Stimulated activated CD4-positive, alpha-beta T cell treated with anti-CD3 and anti-CD28 coated beads, Interleukin-1b, Interleukin-23, amount 100 ng/mL, for 1 hour (primary cell): ENCODE data around the gene ATP8B4.

Source experiments
- DNase-seq, 2 donors: peaks; one replicate each; pipeline ENCODE4 v3.0.0-alpha.2; 2020; ENCODE audit warnings: low read depth in 2 of 2

ATP8B4 gene

DNA sequence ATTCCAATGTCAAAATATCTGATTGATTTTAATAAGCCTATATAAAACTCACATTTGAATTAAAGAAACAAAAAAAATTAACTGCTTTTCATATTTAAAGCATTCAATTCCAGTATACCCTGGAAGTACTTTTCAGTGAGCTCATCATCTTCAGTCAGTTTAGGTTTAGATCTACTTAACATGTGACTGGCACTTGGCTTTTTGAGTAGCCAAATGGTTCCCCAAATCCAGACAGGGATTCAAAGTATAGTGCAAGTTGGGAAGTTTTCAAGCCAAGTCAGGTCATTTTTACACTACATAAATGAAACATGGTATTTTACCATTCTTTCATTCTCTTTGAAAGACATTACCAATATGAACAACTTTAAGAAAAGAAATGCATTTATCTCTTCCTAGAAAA, 57.5 kb downstream of the ATP8B4 start:
- no peak for DNase-seq

DNA sequence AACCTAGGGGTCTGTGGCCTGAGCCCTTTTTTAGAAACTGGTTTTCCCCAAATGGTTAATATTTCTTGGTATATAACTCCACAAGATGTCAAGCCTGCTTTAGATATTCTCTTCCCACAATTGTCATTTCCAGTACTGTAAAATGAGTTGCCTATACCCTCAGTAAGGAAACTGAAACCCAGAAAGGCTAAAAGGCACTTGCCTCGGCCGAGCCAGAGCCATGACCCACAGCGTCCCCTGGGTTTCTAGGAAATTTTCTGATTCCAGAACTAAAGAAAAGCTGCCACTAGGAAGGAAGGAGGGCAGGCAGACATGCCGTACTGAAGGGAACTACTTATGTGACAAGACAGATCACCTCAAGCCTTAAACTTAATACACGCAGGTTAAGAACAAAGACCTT, 59.1 kb downstream of the ATP8B4 start:
- no peak for DNase-seq

DNA sequence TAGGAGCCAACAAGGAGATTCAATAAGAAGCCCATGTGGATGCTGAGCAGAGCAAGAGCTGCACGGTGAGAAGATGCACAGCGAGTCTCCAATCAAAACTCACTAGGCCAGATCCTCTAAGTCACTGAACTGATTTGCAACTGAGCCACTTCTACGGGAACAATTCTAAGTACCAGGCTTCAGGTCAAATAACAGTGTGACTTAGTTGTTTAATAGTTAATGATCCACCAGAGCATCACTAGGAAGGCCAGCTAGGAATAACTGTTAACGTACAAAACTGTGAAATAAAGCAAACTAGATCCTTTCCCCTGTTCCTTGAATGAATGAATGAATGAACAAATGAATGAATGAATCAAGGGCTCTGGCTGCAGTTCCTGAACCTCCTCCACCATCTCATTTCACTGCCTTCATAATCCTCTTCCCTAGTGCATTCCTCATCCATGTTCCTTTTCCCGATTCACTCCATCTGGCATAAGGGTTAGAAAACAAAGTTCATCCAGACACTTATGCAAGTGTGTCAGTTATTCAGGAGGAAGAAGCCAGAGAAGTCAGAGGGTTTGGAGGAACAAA, 59.7 kb downstream of the ATP8B4 start:
- no peak for DNase-seq

DNA sequence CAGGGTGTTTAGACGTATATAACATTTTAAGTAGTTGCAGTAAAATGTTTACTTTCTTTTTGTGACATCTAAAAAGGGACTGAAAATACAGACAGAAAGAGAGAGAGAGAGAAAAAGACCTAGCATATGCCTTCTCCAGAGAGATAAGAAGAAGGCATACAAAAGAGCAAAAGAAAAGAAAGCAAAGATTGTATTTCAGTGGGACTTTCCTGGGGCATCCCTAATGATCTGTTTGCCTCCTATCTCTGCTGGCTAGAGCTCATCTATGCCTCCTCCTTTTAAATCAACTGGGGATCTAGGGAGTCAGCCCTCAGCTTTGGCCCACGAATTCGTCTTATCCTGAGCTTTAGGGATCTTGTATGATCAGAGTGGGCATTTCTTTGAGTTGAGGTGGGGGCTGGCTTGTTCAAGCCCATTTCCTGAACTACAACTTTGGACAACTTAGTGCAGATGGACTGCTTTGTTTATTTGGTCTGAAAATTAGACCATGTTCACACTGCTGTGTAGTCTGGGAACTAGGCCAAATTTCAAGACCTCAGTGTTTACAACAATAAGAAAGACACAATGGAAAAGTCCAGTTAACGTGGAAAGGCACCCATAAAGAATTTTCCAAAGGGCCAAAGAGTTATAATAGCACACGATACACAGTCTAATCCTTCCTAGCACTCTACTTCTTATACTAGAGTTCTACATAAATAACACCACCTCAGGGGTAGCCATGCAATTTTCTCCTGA, 61.0 kb downstream of the ATP8B4 start:
- DNase-seq: no peak

DNA sequence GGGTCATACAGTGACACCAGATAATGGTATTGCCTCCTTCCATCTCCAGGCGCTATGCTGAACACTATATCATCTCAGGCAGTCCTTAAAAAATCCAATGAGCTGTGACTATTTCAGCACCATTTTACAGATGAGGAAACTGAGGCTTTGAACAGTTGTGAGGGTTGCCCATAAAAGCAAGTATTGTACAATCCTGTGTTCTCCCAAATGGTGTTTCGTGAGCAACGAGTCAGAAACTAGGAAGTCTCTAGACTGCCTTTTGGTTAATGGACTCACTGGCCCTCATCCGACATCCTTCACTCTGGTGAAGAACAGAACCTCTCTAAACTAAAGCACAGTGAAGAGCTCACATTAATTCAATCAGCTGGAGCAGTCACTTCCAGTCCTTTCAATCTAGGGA, 61.8 kb downstream of the ATP8B4 start:
- no peak for DNase-seq

DNA sequence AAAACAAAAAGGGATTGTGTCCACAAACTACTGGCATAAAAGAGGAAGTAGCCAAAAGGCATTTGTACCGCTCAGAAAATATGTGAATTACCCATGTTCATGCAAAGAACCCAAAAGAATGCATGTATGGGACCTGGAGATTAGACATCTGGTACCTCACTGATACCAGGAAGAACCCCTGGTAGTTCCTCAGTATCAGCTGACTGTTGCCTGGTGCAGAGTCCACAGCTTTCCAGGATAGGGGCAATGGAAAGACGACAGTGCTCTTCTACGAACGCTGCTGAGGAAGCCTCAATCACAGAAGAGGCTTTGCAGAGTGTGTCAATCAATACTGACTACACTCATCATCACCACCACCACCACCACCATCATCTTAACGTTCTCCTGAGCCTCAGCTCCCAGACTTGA, 63.3 kb downstream of the ATP8B4 start:
- no peak for DNase-seq

DNA sequence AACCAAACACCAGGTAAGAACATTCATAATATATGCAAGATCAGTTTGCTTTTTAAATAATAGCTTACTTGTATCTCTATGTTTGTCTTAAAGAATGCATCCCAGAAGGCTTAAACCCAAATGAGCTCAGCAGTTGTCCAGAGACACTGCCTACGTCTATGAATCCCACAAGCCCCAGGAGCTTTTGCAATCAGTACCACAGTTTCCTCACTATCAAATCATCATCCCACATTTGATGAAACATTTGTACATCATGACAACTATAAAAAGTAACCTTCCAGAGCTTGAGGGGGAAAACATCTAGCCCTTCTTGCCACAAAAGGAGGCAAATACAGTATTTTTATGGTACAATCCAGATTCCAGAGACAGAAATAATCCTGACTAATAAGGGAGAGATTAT, 63.7 kb downstream of the ATP8B4 start:
- no peak for DNase-seq

DNA sequence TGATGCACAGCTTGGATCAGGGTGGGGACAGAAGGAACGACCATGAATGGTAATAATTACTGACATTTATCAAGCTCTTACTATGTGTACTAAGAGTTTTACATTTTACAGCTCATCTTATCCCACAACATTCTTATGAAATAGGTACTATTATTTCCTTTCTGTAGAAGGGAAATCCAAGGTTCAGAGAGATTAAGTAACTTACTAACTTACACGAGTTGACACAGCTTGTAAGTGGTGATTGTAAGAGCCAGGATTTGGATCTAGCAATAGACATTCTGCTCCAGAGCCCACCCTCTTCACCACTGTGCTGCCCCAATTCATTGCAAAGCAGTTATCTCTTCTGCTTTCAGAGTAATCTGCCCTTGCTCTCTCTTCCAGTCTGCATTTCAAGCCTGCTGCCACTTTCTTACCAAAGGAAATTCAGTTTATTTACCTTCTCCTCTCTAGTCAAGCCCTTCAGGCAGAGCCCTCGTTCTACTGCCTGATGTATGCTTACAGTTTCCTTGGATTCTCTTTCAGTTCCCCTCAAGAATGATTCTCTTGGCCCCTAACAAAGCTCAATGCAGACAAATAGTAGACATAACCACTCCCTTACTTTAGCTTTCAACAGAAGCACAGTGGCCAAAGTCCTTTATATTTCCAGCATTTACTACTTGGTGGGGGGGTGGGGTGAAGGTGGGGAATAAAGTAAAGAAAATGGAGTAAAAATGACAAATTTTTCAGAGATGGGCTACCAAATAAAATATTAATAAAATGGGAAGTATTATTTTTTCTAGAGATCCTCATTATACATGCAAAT, 65.8 kb downstream of the ATP8B4 start:
- DNase-seq: no peak

DNA sequence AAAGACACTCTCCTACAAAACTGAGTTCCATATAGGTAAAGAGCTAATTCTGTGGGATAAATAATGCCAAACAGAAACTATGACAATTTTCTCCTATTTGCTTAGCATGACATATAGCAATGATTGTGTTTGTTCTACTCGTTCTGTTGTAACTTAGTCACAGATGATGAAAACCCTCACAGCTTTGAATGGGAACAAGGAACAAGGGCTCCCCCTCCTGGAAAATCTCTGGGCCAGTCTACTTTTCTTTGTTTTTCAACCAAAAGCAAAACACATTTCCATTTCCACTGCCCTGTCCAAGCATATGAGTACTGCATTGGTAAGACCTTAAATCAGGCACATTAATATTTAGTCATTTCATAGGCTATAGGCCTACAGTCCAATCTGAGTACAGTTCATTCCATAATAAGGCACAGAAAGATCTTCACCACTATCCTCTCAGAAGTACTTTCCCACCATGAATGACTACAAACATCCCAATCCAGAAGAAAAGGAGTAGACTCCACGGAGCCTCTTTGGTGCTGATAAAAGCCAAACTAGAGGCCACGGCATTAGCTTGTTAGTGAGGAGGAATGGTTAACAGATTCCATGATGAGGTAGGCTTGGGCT, 67.1 kb downstream of the ATP8B4 start:
- DNase-seq: no peak

DNA sequence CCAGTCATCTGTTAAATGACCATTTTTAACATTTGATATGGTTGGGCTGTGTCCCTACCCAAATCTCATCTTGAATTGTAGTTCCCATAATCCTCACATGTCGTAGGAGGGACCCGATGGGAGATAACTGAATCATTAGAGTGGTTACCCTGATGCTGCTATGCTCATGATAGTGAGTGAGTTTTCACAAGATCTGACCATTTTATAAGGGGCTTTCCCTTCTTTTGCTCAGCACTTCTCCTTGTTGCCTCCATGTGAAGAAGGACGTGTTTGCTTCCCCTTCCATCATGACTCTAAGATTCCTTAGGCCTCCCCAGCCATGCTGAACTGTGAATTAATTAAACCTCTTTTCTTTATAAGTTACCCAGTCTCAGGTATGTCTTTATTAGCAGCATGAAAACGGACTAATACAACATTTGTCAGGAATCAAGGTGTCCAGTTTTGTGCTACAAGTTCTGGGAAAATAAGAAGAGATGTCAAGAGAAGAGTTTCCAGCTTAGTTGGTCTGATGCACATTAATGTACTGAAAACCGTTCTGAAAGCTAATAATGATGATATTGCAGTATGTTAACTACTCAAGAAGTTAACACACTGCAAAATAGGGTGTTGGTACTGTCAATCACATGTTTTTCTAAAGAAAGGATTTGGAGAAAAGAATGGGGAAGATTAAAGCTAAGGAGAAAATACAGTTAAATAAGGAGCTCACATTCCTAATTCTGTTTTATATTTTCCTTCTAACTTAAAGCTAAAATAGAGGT, 67.9 kb downstream of the ATP8B4 start:
- no peak for DNase-seq

DNA sequence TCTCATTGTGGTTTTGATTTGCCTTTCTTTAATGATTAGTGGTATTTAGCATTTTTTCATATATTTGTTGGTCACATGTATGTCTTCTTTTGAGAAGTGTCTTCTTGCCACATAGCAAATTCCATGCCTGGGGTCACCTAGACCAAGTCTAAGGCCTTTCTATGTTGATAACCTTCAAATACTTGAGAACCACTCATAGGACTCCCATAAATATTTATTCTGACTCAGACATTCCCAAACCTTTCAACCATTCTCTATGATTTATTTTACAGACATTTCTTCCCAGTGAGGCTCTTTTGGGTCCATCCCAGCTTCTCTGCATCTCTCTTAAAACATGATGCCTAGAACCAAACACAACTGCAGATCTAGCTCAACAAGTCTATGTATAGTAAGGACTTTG, 69.2 kb downstream of the ATP8B4 start:
- DNase-seq: no peak

DNA sequence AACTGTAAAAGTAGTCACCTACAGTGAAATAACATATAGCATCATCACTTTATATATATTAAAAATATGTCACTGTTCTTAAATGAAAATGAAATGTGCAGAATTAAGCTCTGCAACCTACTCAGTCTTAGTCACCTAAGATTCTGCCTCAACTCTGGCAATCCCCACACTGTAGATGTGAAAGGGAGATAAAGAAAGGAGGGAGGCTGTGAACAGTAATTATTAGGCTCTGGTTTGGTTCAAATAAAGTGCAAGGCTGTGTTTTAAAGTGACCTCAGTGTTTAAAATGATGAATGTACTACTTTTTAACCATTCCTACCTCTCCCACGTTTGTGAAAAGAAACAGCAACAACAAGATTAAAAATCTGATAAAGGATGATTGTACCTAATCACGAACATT, 72.2 kb downstream of the ATP8B4 start:
- DNase-seq: no peak

DNA sequence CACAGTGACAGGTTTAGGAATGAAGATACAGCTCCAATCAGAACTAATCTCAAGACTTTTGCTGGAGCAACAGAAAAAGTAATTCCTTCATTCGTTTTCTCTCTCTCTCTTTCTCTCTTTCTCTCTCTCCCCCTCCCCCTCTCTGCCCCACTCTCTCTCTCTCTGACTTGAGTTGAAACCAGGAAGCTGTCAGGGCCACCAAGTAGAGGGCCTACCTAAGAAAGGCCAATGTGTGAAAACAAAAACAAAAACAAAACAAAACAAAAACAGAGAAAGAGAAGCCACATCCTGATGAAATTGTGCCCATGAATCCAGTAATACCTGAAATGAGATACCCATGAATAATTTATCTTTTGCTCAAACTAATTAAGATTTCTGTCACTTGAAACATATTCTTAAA, 72.9 kb downstream of the ATP8B4 start:
- no peak for DNase-seq

DNA sequence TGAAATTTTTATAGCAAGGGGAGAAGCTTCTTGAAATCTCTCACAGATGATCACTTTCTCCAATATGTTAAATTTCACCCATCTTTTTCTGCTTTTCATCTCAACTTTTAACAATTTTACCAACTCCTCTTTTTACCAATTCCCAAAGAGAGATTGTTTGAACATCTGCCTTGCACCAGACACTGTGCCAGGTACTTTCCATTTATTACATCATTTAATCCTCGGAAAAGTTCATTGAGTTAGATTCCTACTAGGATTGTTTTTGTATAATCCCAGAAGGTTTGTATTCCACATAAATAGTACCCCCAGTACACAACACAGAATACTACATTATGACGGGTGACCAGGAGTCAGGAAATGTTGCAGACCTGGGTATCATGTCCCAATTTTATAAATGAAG, 74.1 kb downstream of the ATP8B4 start:
- no peak for DNase-seq

DNA sequence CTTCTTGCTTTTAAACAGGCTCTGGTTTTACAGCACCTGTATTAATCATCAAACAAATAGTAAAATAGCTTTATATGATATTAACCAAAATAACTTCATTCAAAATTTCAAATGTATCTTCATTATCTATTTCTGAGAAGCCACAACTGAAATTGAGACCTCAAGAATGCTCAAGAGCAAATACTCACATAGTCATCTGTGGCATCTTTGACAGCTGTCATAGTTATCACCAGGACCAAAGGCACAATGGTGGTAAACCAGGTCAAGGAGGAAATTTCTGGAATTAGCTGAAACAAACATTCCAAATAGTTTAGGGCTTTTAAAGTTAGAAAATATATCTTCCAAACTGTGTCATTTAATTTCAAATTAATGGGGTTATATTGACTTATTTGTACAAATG, 74.6 kb downstream of the ATP8B4 start:
- no peak for DNase-seq

DNA sequence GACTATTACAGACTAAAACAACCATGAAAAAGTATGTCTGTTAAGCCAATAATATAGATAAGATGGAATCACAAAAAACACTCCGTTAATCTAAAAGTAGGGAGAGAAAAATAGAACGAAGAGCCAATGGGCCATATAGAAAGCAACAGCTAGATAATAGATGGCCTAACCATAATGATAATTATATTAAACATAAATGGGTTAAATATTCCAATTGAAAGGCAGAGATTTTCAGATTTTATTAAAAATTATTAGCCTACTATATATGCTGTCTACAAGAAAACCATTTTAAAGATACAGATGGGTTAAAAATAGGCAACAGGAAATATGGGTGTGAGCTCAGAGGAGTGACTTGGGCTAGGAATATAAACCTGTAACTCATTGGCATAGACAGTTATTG, 76.3 kb downstream of the ATP8B4 start:
- no peak for DNase-seq

DNA sequence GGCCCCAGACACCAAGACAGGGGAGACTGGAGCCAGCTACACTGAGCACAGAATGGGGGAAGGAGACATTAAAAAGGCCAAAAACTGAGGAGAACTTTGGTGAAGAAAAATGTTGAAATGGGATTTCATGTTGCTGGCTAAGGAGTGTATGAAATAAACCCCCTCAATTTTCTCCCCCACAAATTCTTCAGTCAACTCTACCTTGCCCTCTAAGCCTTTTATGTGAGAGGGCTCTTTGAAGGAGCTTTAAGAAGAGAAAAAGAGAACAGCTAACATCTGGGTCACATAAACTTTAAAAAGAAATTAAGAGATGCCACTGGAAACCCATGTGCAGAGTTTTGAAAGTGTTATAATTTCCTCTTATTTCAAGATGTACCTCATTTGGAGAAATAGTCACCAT, 88.6 kb downstream of the ATP8B4 start:
- DNase-seq: no peak

DNA sequence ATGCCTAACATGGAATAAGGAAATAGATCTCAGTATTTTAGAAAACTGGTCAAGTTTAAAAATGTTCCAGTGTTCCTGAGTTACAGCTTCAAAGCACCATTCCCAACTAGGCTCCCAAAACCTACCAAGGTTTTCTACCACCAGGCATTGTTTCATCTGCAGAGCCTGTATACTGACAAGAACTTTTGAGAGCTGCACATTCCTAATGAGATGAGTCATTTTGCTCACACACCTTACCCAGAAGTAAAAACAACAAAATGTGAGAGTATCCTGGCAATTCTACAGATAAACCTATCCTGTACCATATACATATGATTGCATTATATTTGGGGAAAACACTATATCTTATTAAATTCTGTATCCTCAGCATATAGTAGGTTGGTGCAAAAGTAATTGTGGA, 90.7 kb downstream of the ATP8B4 start:
- no peak for DNase-seq

DNA sequence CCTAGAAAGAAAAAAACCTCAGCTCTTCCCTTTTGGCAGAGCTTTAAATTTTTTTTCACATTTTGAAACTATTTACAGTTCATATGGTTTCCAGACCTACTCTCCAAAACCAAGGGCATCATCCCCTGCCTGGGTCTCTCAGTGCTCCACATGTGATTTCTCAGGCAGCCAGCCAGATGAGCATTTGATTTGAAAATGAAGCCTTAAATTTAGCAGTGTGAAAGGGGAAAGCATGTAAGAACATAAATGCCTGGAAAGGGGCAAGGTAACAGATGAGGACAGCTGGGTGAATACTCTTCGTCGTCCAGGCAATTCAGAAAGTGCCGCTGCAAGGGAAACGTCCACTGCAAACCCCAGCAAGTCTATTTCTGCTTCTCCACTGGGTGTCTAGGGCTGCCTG, 94.8 kb downstream of the ATP8B4 start:
- DNase-seq: no peak

DNA sequence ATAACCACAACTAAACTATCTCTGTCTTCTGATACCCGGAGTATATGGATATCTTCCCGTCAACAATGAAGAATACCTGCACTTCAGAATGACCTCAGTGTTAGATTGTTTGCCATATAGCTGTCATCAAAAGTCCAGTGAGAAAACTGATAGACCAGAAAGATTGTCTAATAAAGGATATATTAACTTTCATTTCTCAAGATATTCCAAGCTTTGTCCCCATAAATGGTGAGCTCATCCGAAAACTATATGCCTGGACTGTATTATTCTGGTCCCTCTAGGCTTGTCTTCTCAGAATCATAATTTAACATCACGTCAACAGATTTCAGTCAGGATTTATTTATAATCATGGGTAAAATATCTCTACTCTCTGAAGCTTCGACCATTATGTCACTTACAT, 100.5 kb downstream of the ATP8B4 start:
- no peak for DNase-seq

DNA sequence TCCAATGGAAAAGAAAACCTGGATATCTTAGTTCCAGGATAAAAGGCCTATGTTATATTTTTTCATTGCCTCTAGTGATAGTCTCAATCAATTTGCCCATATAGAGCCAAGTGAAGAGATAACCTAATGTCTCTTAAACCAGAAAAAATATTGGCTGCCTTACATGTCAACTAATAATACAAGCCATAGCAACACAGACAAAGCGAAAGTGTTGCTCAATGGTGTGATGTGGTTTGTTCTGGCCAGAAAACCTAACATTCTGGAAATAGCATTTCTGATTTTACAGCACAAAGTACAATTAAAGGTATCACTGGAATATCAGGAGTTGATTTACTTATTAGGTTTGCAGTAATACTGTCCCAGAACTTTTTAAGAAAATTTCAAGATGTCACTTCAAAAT, 101.5 kb downstream of the ATP8B4 start:
- no peak for DNase-seq

DNA sequence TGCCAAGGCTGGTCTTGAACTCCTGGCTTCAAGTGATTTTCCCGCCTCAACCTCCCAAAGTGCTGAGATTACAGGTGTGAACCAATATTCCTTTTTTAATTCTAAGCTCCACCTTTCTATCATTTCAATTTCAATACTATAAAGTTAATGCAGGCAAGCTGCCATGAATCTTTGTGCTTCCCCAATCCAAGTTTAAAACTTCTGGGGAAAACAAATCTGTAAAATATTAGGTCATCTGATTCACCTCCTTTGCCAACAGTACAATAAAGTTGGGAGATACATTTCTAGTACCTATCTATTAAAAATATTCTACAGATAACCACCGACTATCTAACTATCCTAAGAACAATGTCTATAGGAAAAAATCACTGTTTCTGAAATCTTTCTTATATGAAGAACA, 102.1 kb downstream of the ATP8B4 start:
- DNase-seq: no peak
